ENCODE data around the gene LDLRAD2.

GRCh38 chr1:21845646-21846641 is 33.9 kb downstream of the LDLRAD2 start:
- TF ChIP-seq ETV5 (CRISPR knock-in tag; IDR thresholded peaks at IDR 0.05; ENCODE audit: low read depth) (no peak), PRMT5 (CRISPR knock-in tag; IDR thresholded peaks at IDR 0.05) (no peak), ZNF395 (CRISPR knock-in tag; IDR thresholded peaks at IDR 0.05) (no peak), E4F1 (CRISPR knock-in tag; IDR thresholded peaks at IDR 0.05; ENCODE audit: borderline replicate concordance) (no peak), RAD21 (CRISPR knock-in tag; conservative IDR thresholded peaks at IDR 0.05 in 1 of 2, IDR thresholded peaks at IDR 0.05 in 1 of 2) (no peak), GATAD2A (IDR thresholded peaks at IDR 0.05) (no peak)

All from K562 (cell line).